GM12875 (cell line): ENCODE data around the gene UBE2L5.

ENCODE experiments used
- H3K4me3 ChIP-seq: one replicate; pipeline ENCODE4 v1.5.1; 2011; ENCODE audit warnings: low read depth, low read length, control low read depth
- CTCF ChIP-seq: IDR thresholded peaks from 2 replicates; pipeline ENCODE4 v1.5.1; 2011; ENCODE audit warnings: low read depth, mild to moderate bottlenecking, control low read depth, inconsistent platforms, low read length, moderate library complexity, borderline replicate concordance; ENCODE audit not compliant: insufficient read depth

The UBE2L5 gene

GRCh38 chr13:30422054-30422839 lies at the start of gene UBE2L5:
Gene UBE2L5, plus strand, starts transcription at chr13:30422493. Its CDS starts 5,498 bp downstream, at chr13:30427991.
- TF ChIP-seq CTCF, result no peak
- H3K4me3 ChIP-seq, result peak within 1 kb of the TSS; percentile 66

GRCh38 chr13:30373727-30374126 lies 48.6 kb upstream of the UBE2L5 start:
- no peak overlapping the region for H3K4me3 ChIP-seq
- no peak for TF ChIP-seq CTCF

- peak overlapping the region; percentile 33 for H3K4me3 ChIP-seq
- TF ChIP-seq CTCF, result no peak
Observed at GRCh38 chr13:30375265-30375835, 46.9 kb upstream of the UBE2L5 start.

GRCh38 chr13:30376426-30377311 lies 45.6 kb upstream of the UBE2L5 start:
- H3K4me3 ChIP-seq, result peak overlapping the region; percentile 48
- TF ChIP-seq CTCF, result no peak

GRCh38 chr13:30377312-30377685 lies 45.0 kb upstream of the UBE2L5 start:
- no peak for TF ChIP-seq CTCF
- peak overlapping the region; percentile 48 for H3K4me3 ChIP-seq

- no peak for TF ChIP-seq CTCF
- H3K4me3 ChIP-seq, result no peak overlapping the region
Observed at GRCh38 chr13:30378191-30378590, 44.1 kb upstream of the UBE2L5 start.
